ENCODE measurements around the gene HELLS. TPM values are rescaled to one million over a fixed set of nuclear protein-coding genes. Genes with fewer than 3 reads are reported as not detected.
A peak's percentile ranks its signal among the peaks of the same experiment; 100 is the strongest.

Gene HELLS
- total RNA-seq, 1 experiment from 2014 or later: 291 TPM

DNA sequence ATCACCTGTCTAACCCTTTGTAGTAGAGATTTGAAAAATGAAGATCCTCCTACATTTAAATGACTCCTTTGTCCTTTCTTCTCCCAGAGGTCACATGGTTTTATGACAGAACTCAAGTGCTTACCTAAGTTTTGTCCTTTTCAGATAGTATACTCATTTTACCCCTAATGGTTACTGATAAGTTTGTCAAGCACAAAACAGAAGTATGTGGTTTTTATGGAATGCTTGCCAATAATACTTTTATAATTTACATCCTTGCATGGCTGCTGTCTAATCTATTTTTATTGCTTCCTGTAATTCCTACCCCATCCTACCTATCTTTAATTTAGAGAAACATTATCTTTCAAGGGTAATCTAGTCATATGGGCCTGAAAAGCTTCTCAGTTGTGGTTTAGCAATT, 37.5 kb downstream of the HELLS start:
- Histone ChIP-seq H3K23me2 (ENCODE audit: insufficient read length, low read depth, low read length, poor library complexity, severe bottlenecking) (no peaks in the 10 kb centered on the region), H2BK15ac (ENCODE audit: low read depth, low read length) (no peak overlapping the region), H2BK120ac (ENCODE audit: low read depth, low read length, poor library complexity, severe bottlenecking) (no peak overlapping the region), H3K27ac (ENCODE audit: insufficient read length, low read depth, low read length) (no peak overlapping the region), H3K23ac (ENCODE audit: insufficient read length, low read depth, low read length) (no peak overlapping the region), H3K79me2 (ENCODE audit: insufficient read depth, low read length) (no peaks in the 10 kb centered on the region), H3K79me1 (ENCODE audit: insufficient read depth, low read depth, low read length, poor library complexity, severe bottlenecking) (no peaks in the 10 kb centered on the region), H4K5ac (ENCODE audit: insufficient read length, low read depth, low read length) (no peak overlapping the region), H2BK20ac (ENCODE audit: low read depth, low read length, poor library complexity, severe bottlenecking) (no peak overlapping the region), H3K4me1 (ENCODE audit: insufficient read depth, low read length) (no peaks in the 10 kb centered on the region), H3K4me2 (ENCODE audit: insufficient read depth, insufficient read length, low read length) (no peak overlapping the region), H3K56ac (ENCODE audit: insufficient read length, low read depth, low read length) (no peak overlapping the region), H3T11ph (ENCODE audit: low read length) (no peak overlapping the region), H3K18ac (ENCODE audit: insufficient read length, low read depth, low read length) (no peak overlapping the region), H4K91ac (ENCODE audit: insufficient read length, low read depth, low read length) (no peak overlapping the region), H3K9ac (ENCODE audit: extremely low read depth, insufficient read length, low read length) (no peak overlapping the region), H2BK12ac (ENCODE audit: insufficient read length, low read depth, low read length) (no peak overlapping the region), H3K14ac (ENCODE audit: insufficient read depth, low read length) (no peak overlapping the region), H2AK5ac (ENCODE audit: insufficient read length, low read length) (no peak overlapping the region), H2BK5ac (ENCODE audit: insufficient read length, low read length) (no peak overlapping the region), H4K20me1 (ENCODE audit: control insufficient read depth, insufficient read depth, insufficient read length) (no peaks in the 10 kb centered on the region), H3K4ac (ENCODE audit: low read depth, low read length) (no peak overlapping the region), H4K8ac (replicated peaks; ENCODE audit: insufficient read length, low read depth, low read length) (no peak overlapping the region), H2AFZ (ENCODE audit: low read length) (no peak overlapping the region), H3K9me3 (ENCODE audit: control insufficient read depth, low read depth, low read length) (no peaks in the 10 kb centered on the region), H3K27me3 (ENCODE audit: insufficient read depth, low read length) (no peaks in the 10 kb centered on the region)
- peak overlapping the region in 1 of 3 experiments; percentile 58; a peak in 1 of 7 replicates for H3K27ac Mint-ChIP-seq
- H3K27me3 Mint-ChIP-seq (ENCODE audit: low read depth): no peaks in the 10 kb centered on the region
- no peaks in the 10 kb centered on the region for H3K4me1 Mint-ChIP-seq
- DNase-seq: no peak
- H3K36me3 Mint-ChIP-seq (ENCODE audit: insufficient read depth in 1 of 3, low read depth in 3 of 3): peaks cover 19 to 73% (median 50%) of the 10 kb centered on the region in 3 experiments; a peak in 6 of 7 replicates
- no peak for TF ChIP-seq CTCF (conservative IDR thresholded peaks at IDR 0.05)
- H3K9me3 Mint-ChIP-seq: no peaks in the 10 kb centered on the region
- no peak overlapping the region for H3K4me3 Mint-ChIP-seq

All from H9 (cell line).